CD4-positive, alpha-beta T cell treated with Interferon alpha-2 for 1 hour (primary cell): Measurements from ENCODE around the gene ALKBH6.
"Not testable (repeated sequence)": the region's sequence is repeated elsewhere in the genome, so short reads cannot be mapped to it uniquely, and the experiment has no call there.

Experiments
- DNase-seq, 2 donors: peaks; one replicate each; pipeline ENCODE4 v3.0.0-alpha.2; 2020 to 2022

ALKBH6 gene

GRCh38 chr19:36014012-36014924 is at the start of gene ALKBH6:
Gene ALKBH6 (minus strand): TSS chr19:36014213. CDS start chr19:36013397, 816 bp downstream.
- DNase-seq: peak; percentile 99

GRCh38 chr19:36061367-36061766 is 47.4 kb upstream of the ALKBH6 start:
- DNase-seq: no peak

- DNase-seq: peak; percentile 5 to 25
Observed at GRCh38 chr19:36060430-36060829, 46.4 kb upstream of the ALKBH6 start.

GRCh38 chr19:36059180-36059910 is 45.3 kb upstream of the ALKBH6 start:
- DNase-seq: no peak

- DNase-seq: no peak
Observed at GRCh38 chr19:36058481-36059179, 44.6 kb upstream of the ALKBH6 start.

GRCh38 chr19:36054733-36055686 is 41.0 kb upstream of the ALKBH6 start, which contains the start of gene WDR62:
Gene WDR62 (plus strand): TSS chr19:36054897. CDS start chr19:36054972, 75 bp downstream.
- DNase-seq: peak; percentile 92 to 95

GRCh38 chr19:36054119-36054732 is 40.2 kb upstream of the ALKBH6 start, which contains the start of gene THAP8:
Gene THAP8 (minus strand): TSS chr19:36054285. CDS start chr19:36054217, 68 bp downstream.
- peak; percentile 100 for DNase-seq

GRCh38 chr19:36051637-36052036 is 37.6 kb upstream of the ALKBH6 start:
- DNase-seq: no peak

- DNase-seq: no peak
Observed at GRCh38 chr19:36051236-36051635, 37.2 kb upstream of the ALKBH6 start.

GRCh38 chr19:36049080-36049698 is 35.2 kb upstream of the ALKBH6 start:
- no peak for DNase-seq

GRCh38 chr19:36047835-36048234 is 33.8 kb upstream of the ALKBH6 start:
- no peak for DNase-seq

- no peak for DNase-seq
Observed at GRCh38 chr19:36046443-36047050, 32.5 kb upstream of the ALKBH6 start.

- DNase-seq: no peak
Observed at GRCh38 chr19:36043952-36044351, 29.9 kb upstream of the ALKBH6 start.

GRCh38 chr19:36041831-36042230 is 27.8 kb upstream of the ALKBH6 start:
- no peak for DNase-seq

- not testable (repeated sequence) for DNase-seq
Observed at GRCh38 chr19:36041092-36041491, 27.1 kb upstream of the ALKBH6 start.

GRCh38 chr19:36040495-36040894 is 26.5 kb upstream of the ALKBH6 start:
- no peak for DNase-seq

GRCh38 chr19:36032251-36033104 is 18.5 kb upstream of the ALKBH6 start, which contains the start of gene CLIP3:
Gene CLIP3 (minus strand): TSS chr19:36032873. CDS start chr19:36032357, 516 bp downstream.
- peak; percentile 35 to 36 for DNase-seq

GRCh38 chr19:36031308-36031707 is 17.3 kb upstream of the ALKBH6 start:
- DNase-seq: no peak
